ENCODE measurements around the gene TSEN15. TPM values are rescaled to one million over a fixed set of nuclear protein-coding genes. Genes with fewer than 3 reads are reported as not detected.
"Not testable (repeated sequence)": the region's sequence is repeated elsewhere in the genome, so short reads cannot be mapped to it uniquely, and the experiment has no call there.

TSEN15 gene
- total RNA-seq, 1 donor from 2014 or later: 23.6 TPM

DNA sequence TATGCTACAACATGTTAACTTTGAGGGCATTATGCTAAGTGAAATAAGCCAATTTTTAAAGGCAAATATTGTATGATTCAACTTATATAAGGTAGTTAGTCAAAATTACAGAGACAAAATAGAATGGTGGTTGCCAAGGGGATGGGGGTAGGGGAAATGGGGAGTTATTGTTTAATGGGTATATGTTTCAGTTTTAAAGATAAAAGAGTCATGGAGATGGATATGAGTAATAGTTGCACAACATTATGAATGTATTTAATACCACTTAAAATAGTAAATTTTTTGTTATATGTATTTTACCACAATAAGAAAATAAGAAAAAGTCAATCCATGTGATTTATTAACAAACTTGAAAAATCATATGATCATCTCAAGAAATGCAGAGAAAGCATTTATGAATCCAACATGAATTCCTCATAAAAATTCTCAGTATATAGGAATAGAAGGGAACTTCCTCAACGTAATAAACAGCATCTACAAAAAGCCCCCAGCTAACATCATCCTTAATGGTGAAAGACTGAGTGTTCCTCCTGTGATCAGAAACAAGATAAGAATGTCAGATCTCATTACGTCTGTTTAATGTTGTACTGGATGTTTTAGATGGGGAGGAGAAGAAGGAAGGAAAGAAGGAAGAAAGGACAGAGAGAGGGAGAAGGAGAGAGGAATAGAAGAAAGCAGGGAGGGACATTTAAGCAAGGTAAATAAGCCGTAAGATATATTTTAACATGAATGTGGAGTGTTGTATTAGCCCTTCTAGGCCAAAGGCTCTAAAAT lies 6.7 kb upstream of the TSEN15 start:
- Mint-ChIP-seq H3K9me3 (ENCODE audit: unreplicated experiment) (no peaks in the 10 kb centered on the region), H3K27me3 (ENCODE audit: unreplicated experiment) (no peaks in the 10 kb centered on the region), H3K36me3 (ENCODE audit: unreplicated experiment) (no peaks in the 10 kb centered on the region), H3K27ac (ENCODE audit: unreplicated experiment) (no peak overlapping the region), H3K4me1 (ENCODE audit: low read depth, unreplicated experiment) (peaks cover under 1% of the 10 kb centered on the region), H3K4me3 (ENCODE audit: unreplicated experiment) (no peak overlapping the region)
- TF ChIP-seq, protein P1, sequence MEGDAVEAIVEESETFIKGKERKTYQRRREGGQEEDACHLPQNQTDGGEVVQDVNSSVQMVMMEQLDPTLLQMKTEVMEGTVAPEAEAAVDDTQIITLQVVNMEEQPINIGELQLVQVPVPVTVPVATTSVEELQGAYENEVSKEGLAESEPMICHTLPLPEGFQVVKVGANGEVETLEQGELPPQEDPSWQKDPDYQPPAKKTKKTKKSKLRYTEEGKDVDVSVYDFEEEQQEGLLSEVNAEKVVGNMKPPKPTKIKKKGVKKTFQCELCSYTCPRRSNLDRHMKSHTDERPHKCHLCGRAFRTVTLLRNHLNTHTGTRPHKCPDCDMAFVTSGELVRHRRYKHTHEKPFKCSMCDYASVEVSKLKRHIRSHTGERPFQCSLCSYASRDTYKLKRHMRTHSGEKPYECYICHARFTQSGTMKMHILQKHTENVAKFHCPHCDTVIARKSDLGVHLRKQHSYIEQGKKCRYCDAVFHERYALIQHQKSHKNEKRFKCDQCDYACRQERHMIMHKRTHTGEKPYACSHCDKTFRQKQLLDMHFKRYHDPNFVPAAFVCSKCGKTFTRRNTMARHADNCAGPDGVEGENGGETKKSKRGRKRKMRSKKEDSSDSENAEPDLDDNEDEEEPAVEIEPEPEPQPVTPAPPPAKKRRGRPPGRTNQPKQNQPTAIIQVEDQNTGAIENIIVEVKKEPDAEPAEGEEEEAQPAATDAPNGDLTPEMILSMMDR (IDR thresholded peaks at IDR 0.05; ENCODE audit: partially characterized antibody, unreplicated experiment): no peak
- DNase-seq: no peak

DNA sequence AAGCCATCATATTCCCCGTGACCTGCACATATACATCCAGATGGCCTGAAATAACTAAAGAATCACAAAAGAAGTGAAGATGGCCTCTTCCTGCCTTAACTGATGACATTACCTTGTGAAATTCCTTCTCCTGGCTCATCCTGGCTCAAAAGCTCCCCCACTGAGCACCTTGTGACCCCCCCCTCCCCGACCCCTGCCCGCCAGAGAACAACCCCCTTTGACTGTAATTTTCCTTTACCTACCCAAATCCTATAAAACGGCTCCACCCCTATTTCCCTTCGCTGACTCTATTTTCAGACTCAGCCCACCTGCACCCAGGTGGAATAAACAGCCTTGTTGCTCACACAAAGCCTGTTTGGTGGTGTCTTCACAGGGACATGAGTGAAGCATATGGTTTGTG lies 4.0 kb upstream of the TSEN15 start:
- DNase-seq; H3K27me3 Mint-ChIP-seq (ENCODE audit: unreplicated experiment); H3K4me1 Mint-ChIP-seq (ENCODE audit: low read depth, unreplicated experiment); H3K4me3 Mint-ChIP-seq (ENCODE audit: unreplicated experiment); H3K36me3 Mint-ChIP-seq (ENCODE audit: unreplicated experiment); H3K27ac Mint-ChIP-seq (ENCODE audit: unreplicated experiment); H3K9me3 Mint-ChIP-seq (ENCODE audit: unreplicated experiment): not testable (repeated sequence)

DNA sequence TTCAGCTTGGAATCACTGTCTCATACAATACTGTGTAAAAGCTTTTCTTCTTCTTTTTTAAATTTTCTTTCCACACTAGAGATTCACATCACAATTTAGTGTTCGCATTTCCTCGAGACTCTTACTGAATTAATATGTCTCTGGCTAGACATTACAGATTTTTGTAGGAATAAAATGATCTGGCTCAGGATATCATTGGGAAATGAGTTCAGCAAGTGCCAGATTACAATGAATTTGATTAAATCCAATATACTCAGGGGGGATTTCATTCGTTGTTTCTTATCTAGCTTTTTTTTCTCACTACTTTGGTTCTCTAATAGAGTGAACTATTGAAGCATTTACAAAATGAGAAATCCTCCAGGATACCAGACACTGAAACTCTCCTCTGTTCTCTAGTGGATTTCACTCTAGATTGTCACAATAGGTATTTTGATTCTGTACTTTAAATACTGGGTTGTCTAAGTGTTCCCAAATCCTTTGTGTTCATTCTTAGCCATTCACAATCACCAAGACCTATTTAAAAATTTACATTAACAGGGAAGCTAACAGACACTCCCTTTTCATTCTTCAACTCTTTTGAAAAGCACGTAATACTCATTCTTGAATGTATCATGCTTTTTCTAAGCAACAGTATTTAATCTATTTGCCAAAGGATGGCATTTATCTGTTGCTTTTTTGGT lies 2.8 kb upstream of the TSEN15 start:
- H3K4me1 Mint-ChIP-seq (ENCODE audit: low read depth, unreplicated experiment): no peaks in the 10 kb centered on the region
- no peak overlapping the region for H3K4me3 Mint-ChIP-seq (ENCODE audit: unreplicated experiment)
- TF ChIP-seq, protein P1 (IDR thresholded peaks at IDR 0.05; ENCODE audit: partially characterized antibody, unreplicated experiment): no peak
- H3K36me3 Mint-ChIP-seq (ENCODE audit: unreplicated experiment): peaks cover 6% of the 10 kb centered on the region
- peaks cover 3% of the 10 kb centered on the region for H3K9me3 Mint-ChIP-seq (ENCODE audit: unreplicated experiment)
- no peak for DNase-seq
- no peak overlapping the region for H3K27ac Mint-ChIP-seq (ENCODE audit: unreplicated experiment)
- H3K27me3 Mint-ChIP-seq (ENCODE audit: unreplicated experiment): peaks cover 2% of the 10 kb centered on the region

DNA sequence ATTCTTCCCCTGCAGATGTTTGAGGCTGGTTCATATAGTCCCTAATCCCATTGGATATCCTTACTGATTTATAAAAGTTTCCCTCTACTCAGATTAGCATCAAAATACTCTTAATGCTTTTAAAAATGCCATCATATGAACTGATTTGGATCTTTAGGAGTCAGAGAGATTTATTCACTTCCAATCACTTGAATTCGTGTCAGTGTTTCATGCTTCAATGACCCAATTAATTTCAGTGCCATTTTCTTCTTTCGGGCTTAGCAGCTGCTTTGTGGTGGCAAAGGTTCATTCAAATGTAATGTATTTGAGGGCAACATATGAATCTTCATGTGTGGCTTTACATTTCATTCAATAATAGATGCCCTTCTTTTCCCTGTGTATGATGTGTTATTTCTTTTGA lies 2.2 kb upstream of the TSEN15 start:
- H3K4me3 Mint-ChIP-seq (ENCODE audit: unreplicated experiment): no peak overlapping the region
- no peak overlapping the region for H3K27ac Mint-ChIP-seq (ENCODE audit: unreplicated experiment)
- no peak for DNase-seq
- TF ChIP-seq, protein P1 (IDR thresholded peaks at IDR 0.05; ENCODE audit: partially characterized antibody, unreplicated experiment): no peak
- H3K9me3 Mint-ChIP-seq (ENCODE audit: unreplicated experiment): peaks cover 3% of the 10 kb centered on the region
- no peaks in the 10 kb centered on the region for H3K4me1 Mint-ChIP-seq (ENCODE audit: low read depth, unreplicated experiment)
- peaks cover 6% of the 10 kb centered on the region for H3K36me3 Mint-ChIP-seq (ENCODE audit: unreplicated experiment)
- H3K27me3 Mint-ChIP-seq (ENCODE audit: unreplicated experiment): peaks cover 2% of the 10 kb centered on the region

DNA sequence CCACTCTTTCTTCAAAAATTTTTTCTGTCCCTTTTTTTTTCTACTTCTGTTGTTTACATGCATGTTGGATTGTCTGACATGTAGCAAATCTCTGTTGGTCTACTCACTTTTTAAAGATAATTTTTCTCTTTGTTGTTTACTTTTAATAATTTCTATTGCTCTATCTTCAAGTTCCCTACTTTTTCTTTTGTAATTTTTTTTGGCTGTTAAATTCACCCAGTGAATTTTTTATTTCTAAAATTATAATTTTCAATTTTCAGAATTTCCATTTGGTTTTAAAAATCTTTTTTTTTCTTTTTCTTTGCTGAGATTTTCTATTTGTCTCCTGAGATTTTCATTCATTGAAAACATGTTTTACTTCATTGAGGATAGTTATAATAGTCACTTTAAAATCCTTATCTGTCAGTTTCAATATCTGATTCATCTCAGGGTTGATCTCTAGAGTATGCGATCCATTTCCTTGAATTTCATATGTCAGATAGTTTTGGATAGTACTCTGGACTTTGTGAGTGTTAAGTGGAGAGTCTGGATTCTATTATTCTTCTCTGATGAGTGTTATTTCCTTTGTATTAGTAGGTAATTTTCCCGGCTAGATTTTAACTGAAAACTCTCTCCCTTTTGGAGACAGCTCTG lies 1.6 kb upstream of the TSEN15 start:
- no peaks in the 10 kb centered on the region for H3K4me1 Mint-ChIP-seq (ENCODE audit: low read depth, unreplicated experiment)
- H3K36me3 Mint-ChIP-seq (ENCODE audit: unreplicated experiment): peaks cover 6% of the 10 kb centered on the region
- DNase-seq: no peak
- peaks cover 2% of the 10 kb centered on the region for H3K27me3 Mint-ChIP-seq (ENCODE audit: unreplicated experiment)
- H3K27ac Mint-ChIP-seq (ENCODE audit: unreplicated experiment): no peak overlapping the region
- H3K9me3 Mint-ChIP-seq (ENCODE audit: unreplicated experiment): peaks cover 3% of the 10 kb centered on the region
- peak overlapping the region; percentile 14 for H3K4me3 Mint-ChIP-seq (ENCODE audit: unreplicated experiment)
- TF ChIP-seq, protein P1 (IDR thresholded peaks at IDR 0.05; ENCODE audit: partially characterized antibody, unreplicated experiment): no peak

Measured in glutamatergic neuron (in vitro differentiated cells).